Right renal pelvis (tissue), 4 donors: ENCODE measurements around the gene CBX2. TPM values are rescaled to one million over a fixed set of nuclear protein-coding genes. Genes with fewer than 3 reads are reported as not detected.

Experiments used
- DNase-seq, 4 donors: peaks; one replicate each; pipeline ENCODE4 v3.0.0-alpha.2; 2013; ENCODE audit warnings: low read depth in 4 of 4, low spot score in 3 of 4, missing footprints in 1 of 4
- polyA plus RNA-seq, 4 donors: library from polyadenylated mRNA; unstranded; fragments of 120-200 nt; gene quantifications; one replicate each; pipeline ENCODE4 v1.2.1, GENCODE V29; 2013; ENCODE audit not compliant: insufficient read length in 4 of 4

CBX2 gene
- polyA plus RNA-seq, 4 donors: 20.8 to 28.1 (median 24.5) TPM

DNA sequence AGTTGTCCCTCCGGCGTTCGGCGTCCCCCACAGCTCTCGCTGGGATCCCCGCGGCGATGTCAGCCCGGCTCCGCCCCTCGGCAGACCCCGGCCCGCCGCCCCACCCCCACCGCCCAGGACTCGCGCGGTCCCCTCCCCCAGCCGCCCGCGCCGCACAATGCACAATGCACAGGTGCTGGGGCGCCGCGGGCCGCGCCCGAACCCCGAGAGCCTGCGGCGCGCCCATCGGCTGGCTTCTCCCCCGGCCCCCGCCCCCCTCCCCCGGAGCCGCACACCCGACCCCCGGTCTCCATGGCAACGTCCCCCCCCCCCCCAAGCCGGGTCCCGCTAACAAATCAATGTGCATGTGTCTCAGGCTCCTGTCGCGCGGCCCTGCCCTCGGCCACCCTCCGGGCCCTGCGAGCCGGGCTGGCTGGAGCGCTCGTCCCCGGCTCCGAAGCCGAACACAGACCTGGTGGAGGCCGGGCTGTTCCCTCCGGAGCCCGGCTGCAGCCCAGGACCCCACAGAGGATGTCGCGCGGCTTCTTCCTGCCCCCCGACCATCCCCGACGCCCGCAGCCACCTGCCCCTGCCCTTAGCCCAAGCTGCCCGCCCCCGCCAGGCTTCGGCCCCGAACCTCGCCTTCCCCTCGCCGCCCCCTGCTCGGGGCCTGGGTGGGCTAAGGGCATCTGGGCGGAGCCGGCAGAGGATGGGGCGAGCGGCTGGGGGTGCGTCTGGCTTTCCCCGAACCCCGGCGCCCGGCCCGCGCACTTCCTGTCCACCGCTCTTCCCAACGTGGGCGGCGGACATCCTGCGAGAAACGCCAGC, 19.7 kb downstream of the CBX2 start:
- DNase-seq: no peak

DNA sequence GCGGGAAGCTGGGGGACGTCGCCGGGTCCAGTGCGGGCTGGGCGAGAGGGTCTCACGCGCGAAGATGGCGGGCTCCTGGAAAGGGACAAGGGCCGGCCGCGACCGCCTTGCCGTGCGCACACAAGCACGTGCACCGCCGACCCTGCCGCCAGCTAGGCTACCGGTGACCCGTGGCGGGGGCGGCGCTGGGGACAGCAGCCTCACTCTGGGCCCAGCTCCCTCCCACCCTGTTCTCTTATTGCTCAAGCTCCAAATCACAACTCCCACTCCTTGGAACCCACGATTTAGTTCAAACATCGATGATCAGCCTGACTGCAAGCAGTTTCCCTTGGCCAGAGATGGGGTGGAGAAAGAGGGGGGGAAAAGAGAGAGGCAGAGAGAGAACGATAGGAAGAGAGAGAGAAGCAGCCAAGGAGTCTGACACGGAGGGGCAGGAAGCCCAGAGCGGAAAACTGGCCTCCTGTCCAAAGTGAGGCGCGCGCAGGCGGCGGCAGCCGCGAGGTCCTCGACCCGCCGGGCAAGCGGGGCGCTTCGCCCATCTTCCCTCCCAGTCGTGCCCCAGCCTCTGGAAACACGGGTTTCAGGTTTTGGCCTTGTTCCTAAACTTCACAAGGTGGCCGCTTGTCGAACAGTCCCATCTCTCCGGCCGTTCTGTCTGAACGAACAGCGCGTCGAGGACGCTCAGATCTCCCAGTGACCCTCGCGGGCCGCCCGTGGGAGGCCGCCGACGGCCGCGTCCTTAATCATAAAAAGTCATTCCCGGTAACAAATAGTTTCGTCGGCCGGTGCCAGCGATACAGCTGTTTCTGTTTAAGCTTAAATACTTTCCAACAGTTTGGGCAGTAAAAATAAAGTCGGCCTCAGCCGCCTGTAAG, 20.6 kb downstream of the CBX2 start:
- DNase-seq: no peak

DNA sequence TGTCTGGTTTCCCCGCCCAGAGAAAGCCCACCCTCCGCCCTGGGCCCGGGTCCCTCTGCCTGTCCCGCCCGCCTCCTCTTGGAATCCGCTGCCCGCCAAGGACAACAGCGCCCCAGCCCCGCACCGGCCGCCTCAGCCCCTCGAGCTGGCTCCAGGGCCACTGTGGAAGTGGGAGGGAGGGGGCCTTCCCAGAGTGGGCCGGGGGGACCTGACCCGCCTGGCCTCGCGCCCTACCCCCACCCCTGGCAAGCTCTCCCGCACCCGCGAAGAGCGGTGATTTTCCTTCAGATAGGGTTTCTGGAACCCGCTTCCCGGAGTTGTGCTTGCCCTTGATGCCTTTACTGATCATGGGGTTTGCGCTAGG, 21.2 kb downstream of the CBX2 start:
- no peak for DNase-seq

DNA sequence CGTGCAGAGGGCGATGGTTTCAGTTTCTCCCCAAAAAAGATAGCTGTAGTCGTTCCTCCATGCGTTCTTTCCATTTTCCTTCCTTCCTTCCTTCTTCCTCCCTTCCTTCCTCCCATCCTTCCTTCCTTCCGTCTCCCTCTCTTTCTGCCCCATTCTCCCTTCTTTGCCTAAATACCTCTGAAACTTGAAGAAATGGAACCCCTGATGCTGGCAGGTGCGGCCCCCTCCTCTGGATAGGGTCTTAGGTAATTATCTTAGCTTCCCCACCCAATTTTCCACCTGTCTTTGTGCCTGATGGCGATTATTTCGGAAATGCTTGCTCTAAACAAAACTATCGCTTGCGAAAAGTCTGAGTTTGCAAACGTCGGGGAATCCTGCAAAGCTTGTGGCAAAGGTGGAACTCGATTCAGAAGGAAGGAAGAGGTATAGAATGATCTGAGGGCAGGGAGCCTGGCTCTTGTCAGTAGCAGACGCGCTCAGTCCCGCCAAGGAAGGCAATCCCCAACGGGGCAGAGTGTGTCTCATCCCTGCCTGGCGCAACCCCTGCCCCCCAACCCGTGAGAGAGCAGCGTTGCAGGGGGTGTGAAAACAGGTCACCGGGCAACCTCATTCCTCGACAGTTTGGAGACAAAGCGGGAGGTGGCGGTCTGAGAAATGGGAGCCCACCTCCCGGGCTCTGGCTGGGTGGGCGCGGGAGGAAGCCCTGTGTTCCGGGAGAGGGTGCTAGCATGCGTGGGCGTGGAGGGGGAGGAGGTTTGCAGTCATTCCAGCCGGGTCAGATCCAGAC, 21.8 kb downstream of the CBX2 start:
- DNase-seq: no peak

DNA sequence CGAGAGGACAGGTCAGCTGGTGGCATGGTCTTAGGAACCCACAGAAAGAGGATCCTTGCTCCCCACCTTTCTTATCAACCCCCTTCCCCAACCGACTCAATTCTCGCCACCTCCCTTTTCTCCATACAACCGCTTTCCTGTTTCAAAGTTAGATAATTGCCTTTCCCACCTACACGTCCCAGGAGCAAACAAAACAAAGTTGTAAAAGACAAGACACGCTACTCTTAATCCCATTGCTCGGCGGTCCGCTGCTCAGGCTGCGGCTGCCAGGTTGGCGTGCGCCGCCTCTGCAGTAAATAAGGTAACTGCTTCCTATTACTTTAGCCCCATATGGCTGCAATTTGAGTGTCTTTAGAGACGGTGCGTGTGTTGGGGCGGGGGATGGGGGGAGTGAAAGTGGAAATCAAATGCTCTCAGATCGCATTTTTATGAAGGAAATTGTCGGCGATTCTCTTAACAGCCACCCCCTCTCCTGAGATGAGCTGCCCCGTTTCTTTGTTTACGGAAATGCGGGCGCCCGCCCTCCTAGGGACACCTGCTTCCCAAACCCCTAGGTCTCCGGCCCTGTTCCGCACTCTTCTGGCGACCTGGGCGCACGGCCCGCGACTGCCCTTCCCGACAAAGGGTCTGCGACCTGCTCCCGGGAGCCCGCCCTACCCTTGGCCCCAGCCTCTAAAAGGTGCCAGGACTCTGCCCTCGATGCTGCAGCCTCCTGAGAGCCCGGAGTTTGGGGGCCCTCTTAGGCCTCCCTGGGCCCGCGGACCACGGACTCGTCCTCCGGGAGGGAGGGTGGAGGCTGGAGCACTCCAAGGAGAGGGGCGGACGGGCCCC, 22.6 kb downstream of the CBX2 start:
- no peak for DNase-seq

DNA sequence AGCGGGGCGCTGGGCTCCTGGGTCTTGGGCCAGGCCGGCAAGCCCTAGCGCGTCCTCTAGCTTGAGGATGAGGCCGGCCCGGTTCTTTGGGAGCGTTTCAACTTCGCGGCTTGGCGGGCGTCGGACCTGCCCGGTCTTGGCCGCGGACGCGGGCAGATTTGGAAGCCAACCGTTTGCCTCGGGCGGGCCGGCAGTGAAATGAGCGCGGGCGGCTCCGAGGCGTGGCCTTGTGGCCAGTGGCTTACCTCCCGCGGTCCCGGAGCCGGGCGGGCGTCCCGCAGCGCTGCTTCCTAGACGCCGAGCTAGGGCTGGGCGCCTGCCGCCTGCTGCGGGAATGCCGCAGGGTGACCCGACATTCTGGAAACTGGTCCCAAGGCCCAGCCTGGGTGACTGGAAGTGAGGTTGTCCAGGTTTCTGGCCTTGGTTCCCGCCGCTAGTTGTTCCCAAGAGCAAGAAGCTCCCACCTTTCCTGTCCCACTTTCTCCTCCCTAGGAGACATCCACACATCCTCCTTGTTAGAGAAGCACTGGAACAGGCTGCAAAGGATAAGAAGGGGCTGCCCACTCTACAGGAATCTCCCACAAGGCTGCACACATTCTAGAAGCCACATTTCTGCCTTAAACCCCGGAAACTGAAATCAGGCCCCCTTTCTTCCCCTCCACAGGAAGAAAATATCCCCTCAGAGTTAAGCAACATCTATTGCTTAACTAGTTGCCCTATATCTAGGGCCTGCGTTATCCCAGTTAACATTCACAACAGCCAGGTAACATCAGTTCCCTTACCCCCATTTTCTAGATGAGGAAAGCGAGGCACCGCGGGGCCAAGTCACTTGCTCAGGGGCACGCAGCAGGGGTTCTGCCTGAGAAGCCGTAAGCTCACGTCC, 23.4 kb downstream of the CBX2 start:
- no peak for DNase-seq

DNA sequence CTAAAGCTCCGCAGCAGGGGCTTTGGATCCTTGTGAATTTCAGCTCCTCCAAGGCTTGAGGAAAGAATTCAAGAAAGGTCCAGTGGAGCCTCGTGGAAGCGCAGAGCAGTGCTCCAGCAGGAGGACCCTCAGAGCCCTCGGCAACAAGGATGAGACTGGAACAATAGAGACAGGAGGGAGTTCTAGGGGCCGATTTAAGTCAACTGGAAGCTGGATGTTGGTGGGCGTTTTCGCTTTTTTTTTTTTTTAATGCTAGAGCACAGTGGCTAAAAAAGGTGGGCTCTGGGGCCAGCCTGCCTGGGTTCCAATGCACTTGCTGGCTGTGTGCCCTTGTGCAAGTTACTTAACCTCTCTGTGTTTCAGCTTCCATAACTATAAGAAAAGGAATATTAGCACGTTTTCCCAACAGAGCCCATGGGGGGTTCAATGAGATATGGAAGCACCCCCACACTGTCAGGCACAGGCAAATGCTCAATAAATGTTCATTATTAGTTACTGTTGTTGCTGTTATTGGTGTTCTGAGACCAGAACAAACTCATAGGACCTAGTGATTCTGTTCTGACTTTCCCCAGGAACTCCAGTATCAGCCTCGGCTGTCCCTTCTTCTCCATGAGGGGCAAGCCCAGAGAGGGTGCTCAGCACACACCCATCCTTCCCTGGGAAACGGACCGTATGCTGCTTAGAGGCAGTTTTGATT, 24.2 kb downstream of the CBX2 start:
- DNase-seq: no peak

DNA sequence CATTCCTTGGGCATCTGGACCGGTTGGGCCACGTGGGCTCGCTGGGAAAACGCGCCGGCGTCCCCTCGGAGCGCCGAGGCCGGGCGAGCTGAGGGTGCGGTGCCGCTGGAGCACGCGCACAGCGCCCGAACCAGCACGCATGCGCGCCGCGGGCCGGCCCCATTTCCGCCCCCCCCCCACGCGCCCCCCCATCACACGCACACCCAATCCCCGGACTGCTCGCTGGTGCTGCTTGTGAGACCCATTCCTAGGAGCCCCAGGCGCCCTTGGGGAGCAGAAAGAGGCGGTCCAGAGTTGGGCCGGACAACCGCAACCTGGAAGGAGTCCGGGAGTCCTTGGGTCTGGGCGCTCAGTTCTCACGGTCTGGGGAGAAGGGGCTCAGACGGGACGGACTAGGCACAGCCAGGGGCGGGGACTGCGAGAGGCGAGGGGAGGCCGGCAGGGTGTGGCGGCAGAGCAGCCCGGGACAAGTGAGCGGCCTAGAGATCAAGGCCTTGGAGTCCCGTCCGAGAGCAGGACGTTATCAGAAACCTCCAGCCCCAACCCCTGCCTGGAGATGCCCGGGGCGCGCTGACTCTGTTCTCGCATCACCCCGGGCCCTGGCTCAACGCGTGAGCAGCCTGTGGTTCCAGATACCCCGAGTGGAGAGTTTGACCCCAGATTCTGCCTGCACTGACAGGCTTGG, 24.9 kb downstream of the CBX2 start:
- no peak for DNase-seq

DNA sequence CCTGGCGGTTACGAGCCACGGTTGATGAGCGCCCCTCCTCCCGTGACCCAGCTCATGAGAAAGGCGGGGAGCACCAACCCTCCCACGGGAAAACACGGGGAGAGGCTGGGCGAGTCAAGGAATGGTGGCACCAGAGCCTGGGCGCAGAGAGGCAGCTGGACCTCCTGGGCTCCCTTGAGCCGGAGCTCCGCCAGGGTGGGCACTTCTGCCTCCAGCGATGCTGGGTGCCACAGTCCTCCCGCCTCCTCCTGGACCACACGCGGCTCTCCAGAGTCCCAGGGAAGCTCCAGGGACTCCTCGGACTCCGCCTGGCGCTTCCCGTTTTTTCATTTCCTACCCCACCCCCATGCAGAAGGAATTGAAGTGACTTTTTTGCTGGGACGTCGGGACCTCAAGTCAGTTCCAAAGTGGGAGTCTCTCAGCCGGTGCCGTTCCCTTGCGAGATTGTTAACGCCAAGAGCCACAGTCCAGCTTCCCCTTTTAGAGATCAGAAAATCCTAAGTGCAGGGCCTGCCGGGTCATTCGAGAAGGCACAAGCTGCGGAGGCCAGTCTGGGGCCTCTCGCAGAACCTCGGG, 25.6 kb downstream of the CBX2 start:
- no peak for DNase-seq

DNA sequence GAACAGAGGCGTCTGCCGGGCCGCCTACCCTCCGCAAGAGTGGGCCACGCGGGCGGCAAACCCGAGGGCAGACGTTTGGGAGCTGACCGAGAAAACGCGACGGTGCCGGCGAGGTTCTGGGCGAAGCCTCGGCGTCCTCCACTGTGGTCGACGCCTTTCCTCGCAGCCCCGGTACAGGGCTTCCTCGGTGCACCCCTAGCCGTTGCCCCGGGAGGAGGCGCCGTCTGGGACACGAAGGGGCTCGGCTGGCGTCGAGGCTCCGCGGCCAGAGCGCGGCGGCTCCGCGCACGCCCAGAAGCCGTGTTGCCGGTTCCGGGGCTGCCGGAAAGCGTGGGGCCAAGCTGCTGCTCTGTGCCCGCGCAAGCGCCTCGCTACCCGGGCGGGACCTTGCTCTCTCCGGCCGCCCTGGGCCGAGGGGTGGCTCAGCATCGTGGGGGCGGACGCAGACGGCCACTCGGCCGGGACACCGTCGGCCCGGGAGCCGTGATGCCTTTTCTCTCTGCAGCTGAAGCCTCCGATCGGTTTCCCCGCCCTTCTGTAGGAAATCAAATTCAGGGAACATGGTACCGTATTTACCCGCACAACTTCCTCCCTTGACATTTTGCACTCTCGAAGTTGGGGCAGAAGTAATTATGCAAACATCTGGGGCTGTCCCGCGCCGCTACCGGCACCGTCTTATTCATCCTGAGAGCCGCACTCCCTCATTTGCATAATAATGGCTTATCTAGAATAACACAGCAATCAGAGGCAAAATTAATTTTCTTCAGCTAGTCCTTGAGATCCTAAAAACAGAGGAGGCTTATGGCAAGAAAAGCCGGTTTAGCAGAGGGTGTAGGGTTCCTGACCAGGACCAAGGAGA, 26.3 kb downstream of the CBX2 start:
- DNase-seq: no peak

DNA sequence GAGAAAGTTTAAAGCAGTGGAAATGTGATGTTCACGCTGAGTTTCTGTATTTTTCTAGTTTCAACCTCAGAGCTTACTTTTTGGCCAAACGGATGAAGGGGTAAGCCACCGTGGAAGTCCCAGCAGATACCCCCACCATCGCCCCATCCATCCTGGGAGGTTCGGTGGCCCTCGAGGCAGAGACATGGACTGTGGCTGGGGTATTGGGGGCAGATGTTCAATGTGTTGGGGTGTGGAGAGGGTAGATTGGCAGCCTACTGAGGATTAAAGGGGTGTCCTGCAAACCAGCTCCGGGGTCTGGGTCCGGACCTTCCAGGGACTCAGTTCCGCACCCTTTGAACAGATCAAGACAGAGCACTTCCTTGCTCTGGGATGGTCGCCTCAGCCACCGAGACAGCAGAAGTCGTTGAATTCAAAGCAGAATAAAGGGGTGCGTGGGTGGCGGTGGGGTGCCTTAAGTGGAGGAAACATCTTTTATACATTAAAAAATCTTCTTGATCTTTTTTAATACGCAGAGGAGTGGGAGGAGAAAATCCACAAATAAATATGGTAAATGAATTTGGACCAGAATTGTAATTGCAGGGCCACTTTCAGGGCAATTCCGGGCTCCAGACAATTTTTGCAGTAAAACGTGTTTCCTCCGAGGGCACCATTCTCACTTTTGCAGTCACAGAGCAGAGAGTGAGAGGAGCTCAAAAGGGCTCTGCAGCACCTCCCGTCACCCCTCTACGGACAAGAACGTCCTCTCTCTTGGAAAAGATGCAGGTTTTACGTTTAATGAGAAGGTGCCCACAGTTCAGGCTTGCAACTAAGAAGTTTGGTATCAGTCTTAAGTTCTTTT, 27.1 kb downstream of the CBX2 start:
- no peak for DNase-seq

DNA sequence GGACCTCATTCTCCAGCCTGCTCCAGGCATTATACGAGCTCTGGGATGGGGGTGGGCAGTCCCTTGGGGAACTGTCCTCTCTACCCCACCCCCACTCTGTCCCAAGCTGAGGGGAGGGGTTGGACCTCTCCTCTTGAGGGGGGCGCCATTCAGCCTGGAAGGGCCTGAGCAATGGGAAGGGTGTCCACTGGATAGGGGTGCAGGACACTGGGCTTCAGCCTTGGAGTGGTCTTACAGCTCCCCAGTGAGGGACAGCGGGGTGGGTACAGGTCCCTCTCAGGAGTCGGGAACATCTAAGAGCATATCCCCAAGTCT, 28.5 kb downstream of the CBX2 start:
- DNase-seq: no peak

DNA sequence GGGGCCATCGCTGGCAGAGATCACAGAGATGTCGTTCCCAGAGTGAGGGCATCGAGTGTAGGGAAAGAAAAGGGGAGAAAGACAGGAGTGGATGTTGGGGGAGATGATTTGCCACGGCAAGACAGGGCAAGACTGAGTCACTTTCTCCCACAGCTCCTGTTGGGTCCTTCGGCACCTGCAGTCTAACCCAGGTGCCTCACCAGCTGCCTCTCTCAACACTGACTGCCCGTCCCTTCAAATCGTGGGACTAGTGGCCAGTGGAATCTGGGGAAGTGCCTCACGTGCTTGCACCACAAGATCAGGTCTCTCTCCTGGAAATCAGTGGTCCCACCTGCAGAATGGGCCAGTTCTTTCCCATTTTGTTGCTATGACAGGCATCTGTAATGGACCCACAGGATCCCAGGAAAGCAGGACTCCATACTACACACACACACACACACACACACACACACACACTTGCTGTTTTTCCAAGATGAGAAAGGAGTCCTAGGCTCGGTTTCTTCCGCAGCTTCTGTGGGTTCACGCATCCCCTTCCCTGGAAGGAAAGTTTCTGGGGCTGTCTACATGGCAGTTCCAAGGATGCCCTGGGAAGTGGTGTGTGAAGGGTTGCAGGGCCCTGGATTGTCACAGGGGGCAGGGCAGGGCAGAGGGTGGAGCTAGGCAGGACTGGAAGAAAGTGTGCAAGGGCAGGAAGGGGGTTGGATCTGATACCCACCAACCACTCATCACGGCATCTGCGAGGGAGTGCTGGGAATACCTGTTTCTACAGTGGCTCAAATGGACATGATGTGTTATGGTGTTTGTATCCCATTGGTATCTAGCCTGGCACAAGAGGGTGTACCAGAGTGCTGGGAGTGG, 29.1 kb downstream of the CBX2 start:
- no peak for DNase-seq

DNA sequence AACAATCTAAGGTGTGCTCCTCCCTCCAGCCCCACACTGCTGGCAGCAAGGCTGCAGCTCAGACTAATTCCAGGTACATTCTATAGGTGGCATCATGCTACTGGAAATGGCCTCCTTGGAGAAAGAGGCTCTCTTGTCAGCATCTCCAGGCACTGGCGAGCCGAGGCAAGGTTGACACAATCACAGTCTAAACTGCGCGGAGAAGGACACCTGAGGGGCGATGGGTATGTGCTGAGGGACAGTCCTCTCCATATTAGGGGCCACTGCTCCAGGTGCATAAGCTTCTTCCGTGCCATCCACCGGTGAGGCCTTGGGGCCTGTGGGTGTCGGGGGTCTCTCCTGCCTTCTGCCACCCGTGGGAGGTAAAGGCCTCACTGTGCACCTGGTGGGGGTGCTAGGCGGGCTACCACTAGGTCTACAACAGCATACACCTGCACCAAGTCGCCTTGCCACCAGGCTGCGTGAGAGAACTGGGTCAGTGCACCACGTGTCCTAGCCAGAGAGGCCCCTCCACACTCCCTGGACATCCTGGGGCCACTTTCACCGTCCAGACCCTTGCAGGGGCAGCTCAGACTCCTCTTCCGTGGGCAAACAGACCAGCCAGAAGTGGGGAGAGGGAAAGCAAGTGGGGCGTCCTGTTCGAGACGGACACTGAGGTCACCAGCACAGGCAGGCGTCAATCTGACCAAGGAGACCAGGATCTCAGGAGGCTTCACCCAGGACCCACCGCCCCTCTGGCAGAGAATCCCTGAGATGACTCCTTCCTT, 31.0 kb downstream of the CBX2 start:
- DNase-seq: no peak
